HG03520 (cell line): ENCODE data around the gene RHCG.

Experiments used
- ATAC-seq: cut with Tn5 transposase; IDR thresholded peaks from one replicate; pipeline ENCODE4 v1.9.1; 2021; ENCODE audit warnings: mild to moderate bottlenecking, moderate library complexity; ENCODE audit not compliant: unreplicated experiment

The RHCG gene

GRCh38 chr15:89504166-89504565 is 7.8 kb upstream of the RHCG start:
- ATAC-seq, result no peak

- ATAC-seq, result no peak
Measured at GRCh38 chr15:89502867-89503595, 6.6 kb upstream of the RHCG start.

GRCh38 chr15:89501646-89502045 is 5.3 kb upstream of the RHCG start:
- ATAC-seq, result no peak

GRCh38 chr15:89500397-89501270 is 4.3 kb upstream of the RHCG start:
- no peak for ATAC-seq

- no peak for ATAC-seq
Measured at GRCh38 chr15:89499156-89499555, 2.8 kb upstream of the RHCG start.

- ATAC-seq, result no peak
Measured at GRCh38 chr15:89498574-89498906, 2.2 kb upstream of the RHCG start.

- ATAC-seq, result no peak
Measured at GRCh38 chr15:89497231-89497630, 848 bp upstream of the RHCG start.

GRCh38 chr15:89495638-89496145 is 691 bp downstream of the RHCG start:
- ATAC-seq, result no peak

- no peak for ATAC-seq
Measured at GRCh38 chr15:89494941-89495637, 1.3 kb downstream of the RHCG start.

GRCh38 chr15:89494031-89494430 is 2.4 kb downstream of the RHCG start:
- no peak for ATAC-seq

GRCh38 chr15:89492934-89493631 is 3.3 kb downstream of the RHCG start:
- no peak for ATAC-seq

GRCh38 chr15:89492111-89492641 is 4.2 kb downstream of the RHCG start:
- ATAC-seq, result no peak

GRCh38 chr15:89490814-89491315 is 5.5 kb downstream of the RHCG start:
- ATAC-seq, result no peak

- no peak for ATAC-seq
Measured at GRCh38 chr15:89490081-89490813, 6.1 kb downstream of the RHCG start.

- no peak for ATAC-seq
Measured at GRCh38 chr15:89489376-89489775, 7.0 kb downstream of the RHCG start.

- ATAC-seq, result no peak
Measured at GRCh38 chr15:89487791-89488190, 8.6 kb downstream of the RHCG start.

GRCh38 chr15:89486726-89487050 is 9.7 kb downstream of the RHCG start:
- ATAC-seq, result no peak

- ATAC-seq, result no peak
Measured at GRCh38 chr15:89483079-89483478, 13.3 kb downstream of the RHCG start.

- no peak for ATAC-seq
Measured at GRCh38 chr15:89482139-89482538, 14.2 kb downstream of the RHCG start.

GRCh38 chr15:89480505-89480904 is 15.9 kb downstream of the RHCG start:
- ATAC-seq, result no peak
